ENCODE data around the gene HYAL2. TPM values are rescaled to one million over a fixed set of nuclear protein-coding genes. Genes with fewer than 3 reads are reported as not detected.

Gene HYAL2
- total and polyA plus RNA-seq, 2 of the 8 experiments (the other 6 are each of a cell fraction or from before 2014, with no cell fraction given) = 51.9 to 176 TPM

GRCh38 chr3:50298836-50299637 lies 23.5 kb downstream of the HYAL2 start, which contains the start of the genes HYAL3 and NAA80:
TSS of gene HYAL3 (minus strand) at chr3:50299405. CDS start at chr3:50295602, 3,803 bp downstream.
TSS of gene NAA80 (minus strand) at chr3:50299405. CDS start at chr3:50297463, 1,942 bp downstream.
- peak within 1 kb of the TSS; percentile 98; the same call in 1 of the 2 replicates for H2BK15ac ChIP-seq (ENCODE audit: low read length)
- no peak within 1 kb of the TSS for H3K23ac ChIP-seq (ENCODE audit: insufficient read length)
- H3K9ac ChIP-seq (replicated peaks in 1 of 4; ENCODE audit: extremely low read depth in 1 of 4, low read depth in 3 of 4, low read length in 3 of 4) = peak within 1 kb of the TSS in 3 of 4 experiments; percentile 55 to 68 (median 63); a peak in 6 of 7 replicates
- H3K23me2 ChIP-seq (ENCODE audit: low read depth, low read length) = peaks cover 5% of the 10 kb centered on the region; the same call in 1 of the 2 replicates
- no peaks in the 10 kb centered on the region for H3K36me3 ChIP-seq (ENCODE audit: control insufficient read depth in 2 of 4, insufficient read depth in 4 of 4, low read length in 3 of 4)
- H2BK12ac ChIP-seq (ENCODE audit: low read depth, low read length) = peak within 1 kb of the TSS; percentile 68; the same call in 1 of the 2 replicates
- peak within 1 kb of the TSS; percentile 67 to 92 for H3K4me2 ChIP-seq (ENCODE audit: insufficient read depth in 1 of 2, low read depth in 2 of 2, low read length in 2 of 2)
- 6% methylated on average over 31 of the region's 61 CpGs; no CpG with 5 or more reads in 1 of the 2 experiments for WGBS, 2 experiments (ENCODE audit: extremely low coverage in 1 of 2, insufficient coverage in 1 of 2, insufficient read length in 1 of 2, insufficient replicate concordance in 2 of 2, low coverage in 1 of 2, low lambda C conversion rate in 2 of 2, missing lambda C conversion rate in 1 of 2)
- H2AFZ ChIP-seq (ENCODE audit: low read length) = peak within 1 kb of the TSS; percentile 93
- H2BK20ac ChIP-seq (ENCODE audit: low read length) = no peak within 1 kb of the TSS
- POLR2A ChIA-PET (ENCODE audit: partially characterized antibody) = interaction anchor here (0.8 to 11.3 kb wide), 10 partner anchors 10 to 61 kb away, joined by 3 to 149 read pairs (median 3); partner anchors contain the start of genes HYAL2 and SEMA3B
- FAIRE-seq (peak; percentile 71), DNase-seq (ENCODE audit: low read depth in 1 of 2, low spot score in 2 of 2) (peak; percentile 99)
- peak within 1 kb of the TSS; percentile 91 for H3K4ac ChIP-seq (replicated peaks; ENCODE audit: insufficient read length, low read depth, low read length)
- no peaks in the 10 kb centered on the region for H3K79me1 ChIP-seq (ENCODE audit: low read depth, low read length)
- peak within 1 kb of the TSS; percentile 61 for H3K27ac ChIP-seq (ENCODE audit: low read depth, low read length)
- H4K8ac ChIP-seq (ENCODE audit: extremely low read depth, insufficient read depth, low read length) = peak within 1 kb of the TSS; percentile 78
- H3K14ac ChIP-seq (ENCODE audit: insufficient read length) = no peak within 1 kb of the TSS
- H3K56ac ChIP-seq (replicated peaks; ENCODE audit: insufficient read length, low read depth, low read length) = peak within 1 kb of the TSS; percentile 67
- H2AK5ac ChIP-seq (ENCODE audit: low read depth, low read length) = no peak within 1 kb of the TSS
- CTCF ChIA-PET (ENCODE audit: partially characterized antibody) = interaction anchor here (1.0 to 1.8 kb wide), 17 partner anchors 16 to 1090 kb away, joined by 3 to 7 read pairs (median 3); partner anchors contain the start of genes LSMEM2 and TUSC2
- H2BK5ac ChIP-seq (ENCODE audit: low read depth, low read length) = peak within 1 kb of the TSS; percentile 90
- peak within 1 kb of the TSS; percentile 88 for H3K18ac ChIP-seq (ENCODE audit: extremely low read depth, low read length)
- H4K5ac ChIP-seq (ENCODE audit: insufficient read length, low read depth, low read length) = peak within 1 kb of the TSS; percentile 80
- H2BK120ac ChIP-seq (replicated peaks; ENCODE audit: low read depth, low read length) = peak within 1 kb of the TSS; percentile 26
- H3K4me1 ChIP-seq (replicated peaks in 1 of 4; ENCODE audit: control insufficient read depth in 3 of 4, insufficient read depth in 4 of 4, low read length in 3 of 4) = peaks cover 0 to 26% (median 12%) of the 10 kb centered on the region in 4 experiments; a peak in 6 of 7 replicates
- H4K91ac ChIP-seq (replicated peaks; ENCODE audit: insufficient read length, low read length) = peak within 1 kb of the TSS; percentile 90
- H3K4me3 ChIP-seq (ENCODE audit: extremely low read depth in 1 of 4, insufficient read depth in 2 of 4, low read depth in 3 of 4, low read length in 4 of 4) = peak within 1 kb of the TSS; percentile 70 to 89 (median 80)
- peaks cover 0 to 2% of the 10 kb centered on the region in 2 experiments for H4K20me1 ChIP-seq (replicated peaks in 1 of 2; ENCODE audit: control insufficient read depth in 1 of 2, insufficient read depth in 2 of 2, low read length in 2 of 2)
- H3K79me2 ChIP-seq (ENCODE audit: control insufficient read depth in 1 of 2, insufficient read depth in 2 of 2, low read length in 2 of 2) = no peaks in the 10 kb centered on the region
- no peaks in the 10 kb centered on the region for H3K9me3 ChIP-seq (ENCODE audit: insufficient read depth in 2 of 2, low read depth in 1 of 2, low read length in 1 of 2)
- no peaks in the 10 kb centered on the region; a peak in 1 of 7 replicates for H3K27me3 ChIP-seq (replicated peaks in 1 of 4; ENCODE audit: control insufficient read depth in 3 of 4, extremely low read depth in 1 of 4, insufficient read depth in 3 of 4, low read length in 3 of 4)
- TF ChIP-seq, protein P1, sequence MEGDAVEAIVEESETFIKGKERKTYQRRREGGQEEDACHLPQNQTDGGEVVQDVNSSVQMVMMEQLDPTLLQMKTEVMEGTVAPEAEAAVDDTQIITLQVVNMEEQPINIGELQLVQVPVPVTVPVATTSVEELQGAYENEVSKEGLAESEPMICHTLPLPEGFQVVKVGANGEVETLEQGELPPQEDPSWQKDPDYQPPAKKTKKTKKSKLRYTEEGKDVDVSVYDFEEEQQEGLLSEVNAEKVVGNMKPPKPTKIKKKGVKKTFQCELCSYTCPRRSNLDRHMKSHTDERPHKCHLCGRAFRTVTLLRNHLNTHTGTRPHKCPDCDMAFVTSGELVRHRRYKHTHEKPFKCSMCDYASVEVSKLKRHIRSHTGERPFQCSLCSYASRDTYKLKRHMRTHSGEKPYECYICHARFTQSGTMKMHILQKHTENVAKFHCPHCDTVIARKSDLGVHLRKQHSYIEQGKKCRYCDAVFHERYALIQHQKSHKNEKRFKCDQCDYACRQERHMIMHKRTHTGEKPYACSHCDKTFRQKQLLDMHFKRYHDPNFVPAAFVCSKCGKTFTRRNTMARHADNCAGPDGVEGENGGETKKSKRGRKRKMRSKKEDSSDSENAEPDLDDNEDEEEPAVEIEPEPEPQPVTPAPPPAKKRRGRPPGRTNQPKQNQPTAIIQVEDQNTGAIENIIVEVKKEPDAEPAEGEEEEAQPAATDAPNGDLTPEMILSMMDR (IDR thresholded peaks at IDR 0.05; ENCODE audit: control extremely low read depth in 1 of 3, insufficient read depth in 1 of 3, low read depth in 1 of 3, low read length in 3 of 3) = peak in 1 of 3 experiments; percentile 8; a peak in 1 of 4 replicates
- TF ChIP-seq NRF1 (IDR thresholded peaks at IDR 0.05; ENCODE audit: low read depth, low read length) (no peak), KDM1A (IDR thresholded peaks at IDR 0.05; ENCODE audit: borderline replicate concordance, low read length) (peak; percentile 60; the same call in 1 of the 2 replicates), ZNF274 (IDR thresholded peaks at IDR 0.05; ENCODE audit: borderline replicate concordance, extremely low read depth, low read length) (no peak), SIRT6 (IDR thresholded peaks at IDR 0.05; ENCODE audit: low read length) (no peak), JUN (IDR thresholded peaks at IDR 0.05; ENCODE audit: low read depth, low read length) (no peak), RXRA (IDR thresholded peaks at IDR 0.05; ENCODE audit: insufficient read depth, low read depth, low read length) (no peak), TBP (IDR thresholded peaks at IDR 0.05; ENCODE audit: low read depth, low read length) (peak; percentile 7; the same call in 1 of the 2 replicates)
